Natural killer cell (primary cell): ENCODE data around the gene TNRC6B. TPM values are rescaled to one million over a fixed set of nuclear protein-coding genes. Genes with fewer than 3 reads are reported as not detected.
A peak's percentile ranks its signal among the peaks of the same experiment; 100 is the strongest.

Source experiments
- ATAC-seq, 3 donors: fragments of 150-1000 bp in 2 of 3; fragments of 200-7000 bp in 1 of 3; cut with Tn5 transposase; 1 replicate in 1 of 3; 2 replicates in 2 of 3; pipeline ENCODE4 v1.10.0; 2021; ENCODE audit warnings: mild to moderate bottlenecking in 2 of 3, moderate library complexity in 2 of 3
- DNase-seq, 2 donors: peaks; one replicate each; pipeline versions ENCODE4 v3.0.0 to v3.0.0-alpha.2; 2013 to 2021; ENCODE audit warnings: mixed read lengths in 1 of 2
- H3K27ac ChIP-seq: one replicate; pipeline ENCODE4 v1.5.1; 2013; ENCODE audit warnings: mild to moderate bottlenecking, low read length
- H3K27me3 ChIP-seq: one replicate; pipeline ENCODE4 v1.6.1; 2013; ENCODE audit warnings: low read length; ENCODE audit not compliant: control insufficient read depth, insufficient read depth
- H3K36me3 ChIP-seq: one replicate; pipeline ENCODE4 v1.6.1; 2013; ENCODE audit warnings: low read length; ENCODE audit not compliant: control insufficient read depth, insufficient read depth
- H3K4me1 ChIP-seq: one replicate; pipeline ENCODE4 v1.6.1; 2013; ENCODE audit warnings: low read length; ENCODE audit not compliant: control insufficient read depth, insufficient read depth
- H3K4me3 ChIP-seq: one replicate; pipeline ENCODE4 v1.5.1; 2013; ENCODE audit warnings: low read length
- H3K9me3 ChIP-seq: one replicate; pipeline ENCODE4 v1.6.1; 2013; ENCODE audit warnings: low read length; ENCODE audit not compliant: control insufficient read depth, insufficient read depth
- H3K27ac Mint-ChIP-seq, 2 donors: one replicate each; pipeline ENCODE4 v1.8.0; 2022; ENCODE audit warnings: mild to moderate bottlenecking in 2 of 2, mixed read lengths in 2 of 2, moderate library complexity in 1 of 2
- H3K27me3 Mint-ChIP-seq, 2 donors: one replicate each; pipeline ENCODE4 v1.8.0; 2022; ENCODE audit warnings: low read depth in 2 of 2, mixed read lengths in 2 of 2
- H3K36me3 Mint-ChIP-seq: one replicate; pipeline ENCODE4 v1.8.0; 2022; ENCODE audit warnings: mixed read lengths
- H3K4me1 Mint-ChIP-seq, 2 donors: one replicate each; pipeline ENCODE4 v1.8.0; 2022; ENCODE audit warnings: mixed read lengths in 2 of 2
- H3K4me3 Mint-ChIP-seq: one replicate; pipeline ENCODE4 v1.8.0; 2022; ENCODE audit warnings: mild to moderate bottlenecking, moderate library complexity, mixed read lengths
- H3K9me3 Mint-ChIP-seq, 2 donors: one replicate each; pipeline ENCODE4 v1.8.0; 2022; ENCODE audit warnings: mixed read lengths in 2 of 2
- CTCF ChIP-seq: fragments of 200-600 bp; IDR thresholded peaks from one replicate; pipeline ENCODE4 v1.8.0; 2022; ENCODE audit warnings: antibody characterized with exemption
- WGBS: methylation state at CpG from one replicate; pipeline ENCODE4 v1.1.7; 2013; ENCODE audit warnings: missing lambda C conversion rate; ENCODE audit not compliant: insufficient coverage; 5-methylcytosine and 5-hydroxymethylcytosine counted together
- intact Hi-C: fragments of 100-400 bp; cut with micrococcal nuclease; formaldehyde crosslinking; loops from one replicate; pipeline ENCODE4 v1.14.2; 2022
- total RNA-seq, 4 donors: library from RNA; stranded (reverse); fragments of 120-200 nt in 1 of 4; gene quantifications; one replicate each; pipeline versions ENCODE4 v1.2.3 to v1.2.4, GENCODE V29; 2013 to 2022

The TNRC6B gene
- total RNA-seq, 3 donors from 2014 or later (not counting 1 experiment from before 2014, with no cell fraction given) = 112 to 141 (median 138) TPM

- ATAC-seq (no peak), DNase-seq (no peak)
- peaks cover 69 to 73% of the 10 kb centered on the region in 2 donors for H3K4me1 Mint-ChIP-seq
- peak overlapping the region; percentile 97 for H3K4me3 Mint-ChIP-seq
- intact Hi-C loops = loop anchor here (5.0 kb wide), 2 partner anchors 113 to 168 kb away; partner anchors contain the start of gene ADSL
- Histone ChIP-seq H3K27me3 (no peaks in the 10 kb centered on the region), H3K36me3 (no peaks in the 10 kb centered on the region), H3K27ac (peak overlapping the region; percentile 48), H3K4me3 (no peak overlapping the region), H3K4me1 (peaks cover 39% of the 10 kb centered on the region), H3K9me3 (no peaks in the 10 kb centered on the region)
- 40% methylated on average over 1 of the region's 2 CpGs for WGBS
- H3K36me3 Mint-ChIP-seq = no peaks in the 10 kb centered on the region
- no peaks in the 10 kb centered on the region for H3K27me3 Mint-ChIP-seq
- peak overlapping the region; percentile 88 to 91 for H3K27ac Mint-ChIP-seq
- TF ChIP-seq CTCF = no peak
- H3K9me3 Mint-ChIP-seq = no peaks in the 10 kb centered on the region
These were observed 1.8 kb downstream of the TNRC6B start for GRCh38 chr22:40179526-40179925.

- H3K4me1 Mint-ChIP-seq = peaks cover 75 to 79% of the 10 kb centered on the region in 2 donors
- Histone ChIP-seq H3K27me3 (no peaks in the 10 kb centered on the region), H3K4me3 (no peak overlapping the region), H3K4me1 (peaks cover 39% of the 10 kb centered on the region), H3K36me3 (no peaks in the 10 kb centered on the region), H3K9me3 (no peaks in the 10 kb centered on the region), H3K27ac (no peak overlapping the region)
- intact Hi-C loops = no loop called here
- H3K9me3 Mint-ChIP-seq = no peaks in the 10 kb centered on the region
- DNase-seq = no peak
- ATAC-seq = no peak
- peak overlapping the region; percentile 88 to 91 for H3K27ac Mint-ChIP-seq
- no peaks in the 10 kb centered on the region for H3K36me3 Mint-ChIP-seq
- 90% methylated on average over 4 of the region's 4 CpGs for WGBS
- no peak for TF ChIP-seq CTCF
- H3K27me3 Mint-ChIP-seq = no peaks in the 10 kb centered on the region
- H3K4me3 Mint-ChIP-seq = peak overlapping the region; percentile 97
These were observed 2.7 kb downstream of the TNRC6B start for GRCh38 chr22:40180403-40180802.

GRCh38 chr22:40181323-40181722 lies 3.6 kb downstream of the TNRC6B start:
- Histone ChIP-seq H3K9me3 (no peaks in the 10 kb centered on the region), H3K27me3 (no peaks in the 10 kb centered on the region), H3K4me1 (peaks cover 39% of the 10 kb centered on the region), H3K27ac (no peak overlapping the region), H3K4me3 (no peak overlapping the region), H3K36me3 (no peaks in the 10 kb centered on the region)
- Mint-ChIP-seq H3K27ac (peak overlapping the region in 1 of 2 donors; percentile 88), H3K27me3 (no peaks in the 10 kb centered on the region), H3K9me3 (no peaks in the 10 kb centered on the region), H3K36me3 (no peaks in the 10 kb centered on the region), H3K4me3 (no peak overlapping the region), H3K4me1 (peaks cover 80 to 86% of the 10 kb centered on the region in 2 donors)
- intact Hi-C loops = no loop called here
- 82% methylated on average over 3 of the region's 3 CpGs for WGBS
- no peak for TF ChIP-seq CTCF
- ATAC-seq (no peak), DNase-seq (no peak)

- Mint-ChIP-seq H3K27ac (peak overlapping the region; percentile 53 to 88), H3K27me3 (no peaks in the 10 kb centered on the region), H3K4me3 (no peak overlapping the region), H3K4me1 (peaks cover 70 to 78% of the 10 kb centered on the region in 2 donors), H3K36me3 (no peaks in the 10 kb centered on the region), H3K9me3 (no peaks in the 10 kb centered on the region)
- no peak for DNase-seq
- Histone ChIP-seq H3K27me3 (no peaks in the 10 kb centered on the region), H3K36me3 (no peaks in the 10 kb centered on the region), H3K27ac (no peak overlapping the region), H3K4me1 (peaks cover 30% of the 10 kb centered on the region), H3K4me3 (no peak overlapping the region), H3K9me3 (no peaks in the 10 kb centered on the region)
- TF ChIP-seq CTCF = no peak
- no CpG with 5 or more reads among the region's 4 CpGs for WGBS
- ATAC-seq = no peak
- intact Hi-C loops = no loop called here
These were observed 4.6 kb downstream of the TNRC6B start for GRCh38 chr22:40182231-40182835.
